Stimulated activated CD8-positive, alpha-beta memory T cell treated with anti-CD3 and anti-CD28 coated beads, Interleukin-4, amount 100 ng/mL, for 4 hours (primary cell): ENCODE measurements around the gene FUT7.

Experiments
- DNase-seq, 2 donors: peaks; one replicate each; pipeline ENCODE4 v3.0.0-alpha.2; 2020; ENCODE audit warnings: low read depth in 2 of 2, low spot score in 1 of 2

Gene FUT7

DNA sequence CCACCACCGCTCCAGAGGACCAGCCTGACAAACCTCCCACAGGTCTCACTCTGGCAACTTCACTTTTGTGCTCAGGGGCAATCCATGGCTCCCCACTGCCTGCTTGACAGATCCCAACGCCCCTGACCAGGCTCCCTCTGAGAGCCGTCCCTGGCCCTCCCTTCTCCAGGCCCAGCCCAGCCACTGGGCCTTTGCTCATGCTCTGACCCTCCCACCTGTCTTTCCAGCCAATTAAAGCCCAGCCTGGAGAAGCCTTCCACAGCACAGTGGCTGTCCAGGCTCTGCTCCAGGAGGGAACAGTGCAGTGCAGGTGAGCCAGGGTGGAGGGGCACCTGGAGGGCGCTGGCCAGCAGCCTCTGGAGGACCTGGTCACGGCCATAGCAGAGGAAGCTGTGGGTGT is 18.7 kb upstream of the FUT7 start:
- DNase-seq: no peak

DNA sequence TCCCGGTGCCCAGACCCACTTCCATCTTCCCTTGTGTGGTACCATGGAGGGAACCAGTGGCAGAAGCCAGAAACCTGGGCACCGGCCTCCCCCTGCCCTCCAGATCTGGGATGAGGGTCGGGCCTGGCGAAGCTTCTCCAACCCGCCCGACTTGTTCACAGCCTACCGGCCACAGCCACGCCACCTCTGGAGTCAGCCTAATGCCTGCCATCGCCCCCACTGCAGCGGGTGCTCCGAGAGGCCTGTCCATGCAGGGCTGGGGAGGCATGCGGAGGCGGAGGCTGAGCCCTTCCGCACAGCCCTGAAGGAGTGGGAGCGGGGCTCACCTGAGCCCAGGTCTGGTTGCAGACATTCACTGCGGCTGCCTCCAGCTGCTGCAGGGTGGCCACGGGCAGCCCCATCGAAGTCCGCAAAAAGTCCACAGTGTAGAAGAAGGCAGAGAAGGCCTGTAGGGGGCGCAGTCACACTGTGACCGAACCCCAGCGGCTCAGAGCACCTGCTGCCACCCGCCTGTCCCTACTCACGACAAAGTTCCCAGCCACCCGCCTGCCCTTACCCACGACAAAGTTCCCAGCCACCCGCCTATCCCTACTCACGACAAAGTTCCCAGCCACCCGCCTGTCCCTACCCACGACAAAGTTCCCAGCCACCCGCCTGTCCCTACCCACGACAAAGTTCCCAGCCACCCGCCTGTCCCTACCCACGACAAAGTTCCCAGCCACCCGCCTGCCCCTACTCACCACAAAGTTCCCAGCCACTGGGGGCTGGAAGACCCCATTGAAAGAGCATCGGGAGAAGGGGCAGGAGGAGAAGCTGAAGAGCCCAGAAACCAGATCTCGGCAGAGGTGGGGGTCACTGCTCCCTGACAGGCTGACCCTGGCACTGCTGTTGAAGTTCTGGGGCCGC is 17.9 kb upstream of the FUT7 start:
- DNase-seq: no peak

DNA sequence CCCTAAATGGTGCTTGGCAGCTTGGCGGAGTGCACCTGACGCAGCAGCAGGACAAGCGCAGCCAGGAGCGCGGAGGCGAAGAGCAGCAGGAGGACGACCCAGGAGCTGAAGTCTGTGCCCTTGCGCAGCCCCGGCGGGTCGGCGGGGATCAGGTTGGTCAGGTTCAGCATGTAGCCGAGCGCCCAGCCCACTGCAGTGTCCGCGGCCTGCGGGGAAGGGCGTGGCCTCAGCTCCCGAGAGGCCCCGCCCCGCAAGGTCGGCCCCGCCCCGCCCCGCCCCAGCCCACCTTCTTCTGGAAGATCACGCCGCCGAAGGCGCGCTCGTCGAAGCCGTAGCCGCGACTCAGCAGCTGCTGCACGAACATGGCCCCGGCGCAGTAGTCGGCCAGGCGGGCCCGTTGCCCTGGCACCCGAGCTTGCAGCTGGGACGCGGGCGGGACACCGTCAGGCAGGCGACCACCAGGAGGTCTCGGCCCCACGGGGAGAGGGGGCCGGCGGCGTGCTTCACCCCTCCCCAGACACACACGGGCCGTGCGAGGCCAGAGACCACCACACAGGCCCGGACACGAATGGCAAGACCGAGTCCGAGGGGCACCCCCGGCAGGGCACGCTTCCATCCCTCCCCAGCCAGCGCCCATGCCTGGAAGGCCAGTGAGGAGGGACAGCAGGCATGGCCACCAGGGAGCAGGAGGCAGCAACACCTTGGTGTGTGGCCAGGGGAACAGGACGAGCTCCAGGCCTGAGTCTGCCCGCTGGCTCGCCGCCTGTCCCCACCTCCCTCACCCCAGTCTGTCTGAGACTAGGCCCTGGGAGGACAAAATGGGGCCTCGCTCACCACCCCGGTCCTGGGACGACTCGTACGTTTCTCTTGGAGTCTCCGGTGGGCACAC is 17.0 kb upstream of the FUT7 start:
- no peak for DNase-seq

DNA sequence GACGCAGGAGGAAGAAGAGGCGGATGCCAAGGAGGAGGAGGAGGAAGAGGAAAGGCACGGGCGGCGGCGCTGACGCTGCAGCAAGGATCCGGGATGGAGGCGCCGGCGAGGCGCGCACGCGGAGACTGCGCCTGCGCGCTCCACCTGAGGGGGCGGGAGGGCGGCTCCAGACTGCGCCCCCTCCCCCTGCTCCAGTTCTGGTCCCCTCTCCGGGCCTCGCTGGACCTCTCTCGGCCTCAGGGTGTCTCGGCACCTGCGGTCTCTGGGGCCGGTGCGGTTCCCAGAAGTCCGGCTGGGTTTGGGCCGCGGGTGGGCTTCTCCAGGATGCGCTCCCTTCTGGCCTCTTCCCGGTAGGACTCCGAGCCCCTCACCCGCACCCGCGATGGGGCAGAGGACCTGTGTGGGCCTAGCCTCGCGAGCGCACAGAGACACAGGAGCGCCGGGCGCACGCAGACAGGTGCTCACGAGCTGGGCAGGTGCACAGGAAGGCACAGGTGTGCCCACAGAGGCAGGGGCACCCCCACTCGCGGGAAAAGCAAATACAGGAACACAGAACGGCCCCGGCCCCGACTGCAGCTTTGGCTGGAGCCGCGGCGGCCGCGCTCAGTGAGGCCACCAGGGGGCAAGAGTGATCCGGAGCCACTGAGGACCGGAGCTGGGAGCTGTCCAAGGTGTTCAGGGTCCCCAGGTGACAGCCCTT is 14.3 kb upstream of the FUT7 start, which contains the start of gene NPDC1:
Gene NPDC1 (minus strand): TSS at position 90 of the 700 bp plus-strand sequence. CDS start 188 bp downstream, outside the sequence.
- DNase-seq: peak; percentile 51 to 56

DNA sequence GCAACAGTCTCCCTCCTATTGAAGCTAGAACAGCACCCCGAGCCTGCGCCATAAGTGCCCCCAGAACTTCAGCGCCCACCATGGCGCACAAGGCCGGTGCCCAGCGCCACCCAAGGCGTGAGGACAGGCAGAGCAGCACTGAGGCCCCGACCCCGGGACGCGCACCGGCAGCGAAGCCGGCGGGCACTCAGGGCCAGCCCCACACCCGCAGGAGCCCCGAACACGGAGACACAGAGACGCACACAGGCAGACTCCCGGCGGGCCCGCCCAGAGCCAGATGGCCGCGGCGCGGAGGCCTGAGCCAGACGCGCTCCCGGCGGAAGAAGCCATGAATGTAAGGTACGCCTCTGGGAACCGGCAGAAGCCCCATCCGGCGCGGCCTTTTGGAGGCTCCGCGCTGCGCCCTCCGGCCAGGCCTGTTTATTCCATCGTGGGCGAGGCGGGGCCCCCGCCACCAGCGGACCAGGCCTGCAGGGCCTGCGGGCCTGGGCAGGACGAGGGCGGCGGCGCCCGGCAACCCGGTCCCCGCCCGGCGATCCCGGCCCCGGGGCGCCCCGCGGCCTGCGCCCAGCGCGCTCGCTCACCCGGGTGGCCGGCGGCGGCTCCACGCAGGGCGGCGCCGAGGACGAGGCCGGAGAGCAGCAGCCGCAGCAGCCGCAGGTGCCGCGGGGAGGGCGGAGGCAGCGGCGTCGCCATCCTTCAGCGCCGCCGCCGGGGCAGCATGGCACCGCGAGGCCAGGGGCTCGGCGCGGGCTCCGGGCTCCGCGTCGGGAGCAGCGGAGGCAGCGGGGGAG is 13.6 kb upstream of the FUT7 start:
- DNase-seq: no peak

DNA sequence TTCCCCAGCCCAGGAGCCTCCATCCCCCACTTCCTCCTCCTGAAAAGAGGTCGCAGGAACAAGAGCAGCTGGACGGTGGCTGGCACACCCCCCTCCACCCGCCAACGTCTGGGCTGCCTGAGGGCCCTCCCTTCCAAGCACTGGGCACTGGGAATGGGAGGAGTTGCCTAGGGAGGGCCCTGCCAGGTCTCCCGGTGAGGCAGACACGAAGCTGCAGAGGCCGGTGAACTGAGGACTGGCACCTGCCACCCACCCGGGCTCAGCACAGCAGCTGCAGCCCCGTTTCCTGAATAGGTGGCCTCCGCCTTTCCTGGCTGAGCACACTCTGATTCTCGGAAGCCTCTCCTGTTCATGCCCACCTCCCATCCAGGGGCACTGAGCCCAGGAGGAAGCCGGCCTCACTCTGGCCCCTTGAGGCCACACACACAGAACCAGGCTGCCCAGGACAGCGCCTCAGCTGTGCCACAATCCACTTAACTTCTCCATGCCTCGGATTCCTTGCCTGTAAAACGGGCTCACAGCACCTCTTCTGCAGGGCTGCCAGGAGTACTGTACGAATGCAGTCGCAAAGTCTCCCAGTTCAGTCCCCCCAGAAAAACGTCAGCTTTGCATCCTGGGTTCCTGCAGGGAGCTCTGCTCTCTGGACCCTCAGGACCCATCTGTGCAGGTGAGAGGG is 12.8 kb upstream of the FUT7 start:
- no peak for DNase-seq

DNA sequence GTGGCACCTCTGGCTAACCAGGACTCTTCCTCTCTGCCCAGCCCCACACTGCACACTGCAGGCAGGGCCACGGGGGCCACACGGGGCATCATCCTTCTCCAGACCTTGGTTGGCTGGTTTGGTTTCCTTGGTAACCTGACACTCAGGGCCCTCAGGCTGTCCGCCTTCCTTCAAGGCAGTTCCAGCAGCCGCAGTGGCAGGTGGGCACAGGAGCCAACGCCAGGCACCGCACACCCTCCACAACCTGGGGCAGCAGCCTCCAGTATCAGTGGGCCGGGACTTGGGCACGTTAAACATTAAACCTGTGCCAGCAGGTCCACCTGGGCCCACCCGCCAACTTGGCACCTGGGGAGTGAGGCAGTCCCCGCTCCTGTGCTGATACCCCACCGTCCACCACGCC is 12.1 kb upstream of the FUT7 start:
- no peak for DNase-seq

DNA sequence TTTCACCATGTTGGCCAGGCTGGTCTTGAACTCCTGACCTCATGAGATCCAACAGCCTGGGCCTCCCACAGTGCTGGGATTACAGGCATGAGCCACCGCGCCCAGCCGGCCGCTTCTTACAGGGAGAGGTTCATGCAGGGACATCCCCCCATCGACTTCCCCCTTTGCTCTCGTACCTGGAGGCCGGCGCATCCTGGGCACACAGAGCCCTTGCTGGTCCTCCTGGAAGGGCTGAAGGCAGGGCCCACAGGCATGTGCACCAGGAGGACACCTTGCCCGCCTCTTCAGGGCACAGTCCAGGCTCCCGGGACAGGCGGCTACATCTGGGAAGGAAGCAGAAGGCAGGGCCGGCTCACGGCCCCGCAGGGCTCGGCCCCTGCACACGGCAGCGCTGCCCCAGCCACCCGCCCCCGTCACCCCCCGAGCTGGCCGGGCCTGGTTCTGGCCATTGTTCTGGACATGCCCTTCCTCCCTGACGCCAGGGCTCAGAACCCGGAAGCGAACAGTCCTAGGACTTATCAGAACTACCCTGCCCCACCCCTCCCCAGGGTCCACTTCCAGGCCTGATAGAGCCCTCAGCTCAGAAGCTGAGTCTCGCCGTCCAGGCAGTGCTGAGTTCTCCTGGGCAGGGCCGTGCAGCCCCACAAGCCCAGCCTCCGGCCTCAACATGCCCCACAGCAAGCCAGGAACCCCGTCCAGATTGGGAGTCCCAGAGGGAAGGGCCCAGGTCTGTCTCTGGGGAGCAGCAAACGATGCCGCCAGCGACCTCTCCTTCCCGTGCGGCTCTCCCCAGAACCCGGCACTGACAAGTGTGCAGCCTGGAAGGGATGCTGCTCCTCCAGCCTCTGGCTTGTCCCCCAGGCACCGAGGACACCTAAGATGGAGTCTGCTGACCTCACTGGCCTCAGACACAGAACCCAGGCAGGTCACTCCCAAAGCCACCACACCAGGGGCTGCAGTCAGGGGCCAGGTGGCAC is 11.2 kb upstream of the FUT7 start:
- DNase-seq: no peak

DNA sequence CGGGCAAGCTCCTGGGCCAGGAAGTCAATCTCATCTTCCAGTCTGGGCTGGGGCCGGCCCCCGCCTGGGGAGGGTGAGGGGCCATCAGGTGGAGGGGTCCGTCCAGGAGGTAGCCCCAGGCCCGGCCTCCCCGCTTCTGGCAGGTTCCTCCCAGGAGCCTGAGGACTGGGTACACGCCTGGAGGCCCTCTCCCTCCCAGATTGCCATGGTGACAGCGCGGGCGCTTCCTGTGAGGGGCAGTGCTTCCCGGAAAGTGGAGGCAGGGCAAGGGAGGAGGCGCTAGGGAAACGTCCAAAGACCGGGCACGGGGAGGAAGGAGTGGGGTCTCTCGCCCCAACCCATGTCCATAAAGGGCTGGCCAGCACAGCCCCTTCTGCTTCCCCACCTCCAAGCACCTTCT is 9.2 kb upstream of the FUT7 start:
- DNase-seq: no peak

DNA sequence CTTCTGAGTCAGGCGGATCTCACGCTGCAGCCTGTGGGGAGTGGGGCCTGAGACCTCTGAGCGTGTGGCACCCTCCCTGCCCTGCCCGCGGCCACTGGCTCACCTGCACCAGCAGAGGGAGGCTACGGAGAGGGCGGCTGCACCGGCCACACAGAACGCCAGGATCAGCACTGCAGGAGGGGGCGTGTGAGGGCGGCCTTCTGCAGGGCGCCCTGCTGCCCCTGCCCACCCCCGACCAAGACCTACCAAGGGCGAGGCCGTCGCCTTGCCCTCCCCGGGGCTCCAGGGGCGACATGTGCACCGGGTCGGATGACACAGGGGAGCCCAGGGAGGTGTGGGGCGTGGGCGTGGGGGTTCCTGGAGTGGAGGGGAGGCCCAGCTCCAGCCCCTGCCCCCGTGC is 8.7 kb upstream of the FUT7 start:
- no peak for DNase-seq

DNA sequence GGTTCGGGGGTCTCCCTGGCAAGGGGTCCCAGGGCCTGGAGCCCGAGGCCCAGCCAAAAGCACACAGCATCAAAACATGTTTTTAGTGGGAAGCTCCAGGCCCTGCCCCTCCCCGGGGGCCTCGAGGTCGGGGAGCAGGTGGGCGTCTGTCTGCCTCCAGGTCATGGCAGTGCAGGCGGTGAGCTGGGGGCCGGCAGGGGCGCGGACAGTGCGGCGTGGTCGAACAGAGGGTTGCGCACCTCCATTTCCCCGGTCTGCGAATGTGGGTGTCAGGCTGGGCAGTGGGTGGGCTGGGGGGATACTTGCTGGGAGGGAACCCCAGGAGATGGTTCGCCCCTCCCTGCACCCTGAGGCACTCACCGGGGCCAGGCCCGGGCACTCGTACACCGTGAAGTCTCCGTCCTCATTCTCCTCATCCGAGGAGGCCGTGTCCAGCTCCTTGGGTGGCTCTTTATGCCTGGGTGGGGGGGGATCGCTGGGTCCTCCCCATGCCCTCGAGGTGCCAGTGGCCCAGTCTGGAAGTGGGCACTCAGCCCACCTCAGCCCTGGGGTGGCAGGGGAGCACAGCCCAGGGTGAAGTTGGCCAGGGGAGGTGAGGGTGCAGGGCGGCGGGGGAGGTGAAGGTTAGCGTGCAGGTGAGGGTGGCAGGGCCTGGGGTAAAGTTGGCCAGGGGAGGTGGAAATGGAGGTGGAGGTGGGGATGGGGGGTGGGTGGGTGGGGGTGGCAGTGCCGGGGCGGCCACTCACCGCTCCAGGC is 7.9 kb upstream of the FUT7 start:
- DNase-seq: no peak

DNA sequence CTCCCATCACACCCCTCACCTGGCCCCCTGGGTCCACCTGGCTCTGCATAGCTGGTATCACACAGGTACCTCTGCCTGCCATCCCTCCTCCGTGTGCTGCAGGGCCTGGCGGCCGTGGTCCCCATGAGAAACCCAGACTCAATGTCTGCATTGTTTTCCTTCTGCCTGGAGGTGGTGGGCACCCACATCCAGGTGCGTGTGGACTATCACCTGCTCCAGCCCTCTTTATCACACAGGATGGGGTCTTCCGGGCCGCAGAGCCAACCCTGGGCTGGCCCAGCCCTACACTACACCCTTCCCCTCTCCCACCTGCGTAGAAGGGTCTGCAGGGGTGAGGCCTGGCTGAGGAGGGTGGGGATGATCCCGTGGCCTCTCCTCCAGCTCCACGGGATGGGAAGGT is 7.0 kb upstream of the FUT7 start:
- DNase-seq: no peak

DNA sequence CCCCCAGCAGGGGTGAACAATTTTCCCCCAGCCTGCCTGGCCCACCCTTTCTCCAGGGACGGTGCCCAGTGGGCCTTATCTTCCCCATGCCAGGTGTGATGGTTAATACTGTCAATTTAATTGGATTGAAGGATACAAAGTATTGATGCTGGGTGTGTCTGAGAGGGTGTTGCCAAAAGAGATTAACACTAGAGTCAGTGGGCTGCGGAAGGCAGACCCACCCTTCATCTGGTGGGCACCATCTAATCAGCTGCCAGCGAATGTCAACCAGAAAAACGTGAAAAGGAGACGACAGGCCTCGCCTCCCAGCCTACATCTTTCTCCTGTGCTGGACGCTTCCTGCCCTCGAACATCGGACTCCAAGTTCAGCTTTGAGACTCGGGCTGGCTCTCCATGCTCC is 5.6 kb upstream of the FUT7 start:
- DNase-seq: no peak

DNA sequence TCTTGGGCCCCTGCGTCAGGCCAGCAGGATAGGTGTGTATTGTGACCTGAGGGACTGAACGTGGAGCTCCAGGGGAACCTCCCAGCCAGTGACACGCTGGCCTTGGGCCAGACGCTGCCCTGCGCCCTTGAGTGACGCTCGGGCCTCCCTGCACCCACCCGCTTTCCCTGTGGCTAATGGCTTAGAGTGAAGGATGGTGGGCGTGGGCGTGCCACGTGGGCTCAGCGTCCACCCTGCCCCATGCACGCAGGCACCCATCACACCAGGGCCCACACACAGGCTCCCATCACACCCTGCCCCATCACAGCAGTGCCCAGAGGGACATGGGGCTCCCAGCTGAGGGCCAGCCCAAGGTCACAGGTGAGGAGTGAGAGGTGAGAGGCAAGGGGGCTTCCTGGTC is 5.1 kb upstream of the FUT7 start:
- DNase-seq: no peak

DNA sequence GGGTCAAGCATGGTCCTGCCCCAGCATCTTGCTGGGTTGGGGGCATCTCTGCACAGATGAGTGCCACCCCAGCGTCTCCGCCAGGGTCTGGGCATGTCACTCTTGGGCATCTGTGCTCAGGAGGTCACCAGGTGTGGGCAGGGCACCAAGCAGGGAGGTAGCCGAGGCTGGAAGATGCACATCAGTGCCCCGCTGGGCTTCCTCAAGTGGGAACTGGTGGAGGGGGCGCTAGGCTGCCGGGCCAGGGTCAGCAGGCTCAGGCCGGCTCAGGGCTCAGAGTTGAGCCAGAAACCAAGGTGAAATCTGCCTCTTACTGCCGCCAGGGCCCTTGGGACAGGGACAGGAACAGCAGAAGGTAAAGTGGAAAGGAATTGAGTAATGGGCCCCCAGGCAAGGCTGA is 4.0 kb upstream of the FUT7 start:
- DNase-seq: no peak

DNA sequence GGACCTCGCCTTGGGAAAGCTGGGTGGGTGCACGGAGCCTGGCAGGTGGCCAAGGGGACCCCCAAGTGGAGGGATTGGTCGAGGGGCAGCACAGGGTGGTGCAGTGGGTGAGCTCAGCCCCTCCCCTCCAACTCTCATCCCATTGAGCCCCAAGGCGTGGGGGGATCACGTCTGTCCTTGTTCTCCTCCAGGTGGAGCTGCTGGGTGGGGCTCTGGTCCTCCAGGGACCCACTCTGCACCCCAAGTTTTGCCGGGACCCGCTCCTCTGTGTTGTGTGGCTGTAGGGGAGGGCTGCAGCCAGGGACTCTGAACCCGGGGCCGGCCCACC is 3.6 kb upstream of the FUT7 start:
- DNase-seq: no peak

DNA sequence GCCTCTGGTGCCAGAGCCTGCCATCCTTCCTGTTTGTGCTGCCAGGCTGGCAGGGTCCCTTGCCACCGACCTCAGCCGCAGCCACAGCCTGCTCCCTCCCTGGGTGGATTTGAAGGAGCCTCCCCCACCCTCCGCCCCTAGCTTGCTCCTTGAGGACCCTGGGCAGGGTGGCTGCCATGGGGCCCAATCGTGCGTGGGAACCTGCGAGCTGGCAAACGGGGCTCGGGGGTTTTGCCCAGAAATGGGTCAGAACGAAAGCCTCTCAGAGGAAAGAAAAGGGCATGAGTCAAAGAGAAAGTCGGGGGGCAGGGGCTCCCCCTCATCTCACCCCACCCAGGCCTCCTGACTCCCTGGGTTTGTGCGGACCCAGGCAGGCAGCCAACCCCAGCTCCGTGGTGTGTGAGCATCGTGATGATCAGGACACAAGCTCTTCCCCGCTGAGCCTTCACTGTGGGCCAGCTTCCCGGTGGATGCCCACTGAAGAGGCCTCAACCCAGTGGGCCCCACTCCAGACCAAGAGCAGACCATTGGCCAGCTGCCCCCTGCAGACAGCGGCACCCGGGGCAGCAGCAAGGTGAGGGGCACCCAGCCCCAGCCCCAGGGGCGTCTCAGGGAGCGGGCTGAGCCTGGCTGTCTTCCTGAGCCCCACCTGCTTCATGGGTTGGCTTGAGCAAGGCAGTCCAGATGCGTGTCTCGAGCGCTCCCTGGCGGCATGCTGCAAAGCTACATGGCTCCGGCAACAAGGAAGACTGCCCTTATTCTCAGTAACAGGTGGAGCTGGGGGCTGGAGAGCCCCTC is 3.0 kb upstream of the FUT7 start:
- peak; percentile 72 to 73 for DNase-seq
